ENCODE measurements around the gene HYAL1.
A peak's percentile ranks its signal among the peaks of the same experiment; 100 is the strongest.
"Not testable (repeated sequence)": the region's sequence is repeated elsewhere in the genome, so short reads cannot be mapped to it uniquely, and the experiment has no call there.

The HYAL1 gene

GRCh38 chr3:50293079-50293801 is 10.1 kb downstream of the HYAL1 start:
- DNase-seq: no peak

- DNase-seq: peak; percentile 97
Measured at GRCh38 chr3:50292159-50293078, 11.0 kb downstream of the HYAL1 start, which contains the start of gene IFRD2. TSS of gene IFRD2 (minus strand) at chr3:50292429. CDS start at chr3:50292274, 155 bp downstream.

GRCh38 chr3:50290161-50290641 is 13.2 kb downstream of the HYAL1 start:
- DNase-seq: no peak

GRCh38 chr3:50289130-50289529 is 14.2 kb downstream of the HYAL1 start:
- no peak for DNase-seq

GRCh38 chr3:50288387-50289007 is 14.9 kb downstream of the HYAL1 start:
- no peak for DNase-seq

- DNase-seq: no peak
Measured at GRCh38 chr3:50287262-50287661, 16.1 kb downstream of the HYAL1 start.

- DNase-seq: no peak
Measured at GRCh38 chr3:50286322-50287227, 16.8 kb downstream of the HYAL1 start.

GRCh38 chr3:50284121-50284520 is 19.3 kb downstream of the HYAL1 start:
- not testable (repeated sequence) for DNase-seq

GRCh38 chr3:50279255-50280016 is 23.9 kb downstream of the HYAL1 start:
- no peak for DNase-seq

- DNase-seq: no peak
Measured at GRCh38 chr3:50278880-50279224, 24.5 kb downstream of the HYAL1 start, which contains the start of gene LSMEM2. TSS of gene LSMEM2 (plus strand) at chr3:50279087. CDS start at chr3:50279114, 27 bp downstream.

GRCh38 chr3:50278123-50278879 is 25.1 kb downstream of the HYAL1 start:
- no peak for DNase-seq

- DNase-seq: no peak
Measured at GRCh38 chr3:50276762-50277101, 26.6 kb downstream of the HYAL1 start.

- no peak for DNase-seq
Measured at GRCh38 chr3:50275996-50276761, 27.2 kb downstream of the HYAL1 start.

GRCh38 chr3:50275141-50275995 is 28.0 kb downstream of the HYAL1 start:
- DNase-seq: no peak

GRCh38 chr3:50274371-50275104 is 28.8 kb downstream of the HYAL1 start:
- peak; percentile 60 for DNase-seq

- no peak for DNase-seq
Measured at GRCh38 chr3:50273689-50274065, 29.7 kb downstream of the HYAL1 start.

GRCh38 chr3:50272911-50273688 is 30.3 kb downstream of the HYAL1 start:
- peak; percentile 67 for DNase-seq

Measured in fibroblast of skin of scalp (primary cell).